MV-4-11 (cell line): ENCODE data around the gene VWA3B.
"Not testable (repeated sequence)": the region's sequence is repeated elsewhere in the genome, so short reads cannot be mapped to it uniquely, and the experiment has no call there.

Source experiments
- DNase-seq: peaks from one replicate; lab custom pipeline; 2025; lab: John Stamatoyannopoulos, UW

VWA3B gene

GRCh38 chr2:98253461-98254070 lies 166.6 kb downstream of the VWA3B start:
- no peak for DNase-seq

GRCh38 chr2:98254504-98255059 lies 167.6 kb downstream of the VWA3B start:
- no peak for DNase-seq

- DNase-seq, result no peak
Observed at GRCh38 chr2:98258906-98259305, 171.9 kb downstream of the VWA3B start.

- no peak for DNase-seq
Observed at GRCh38 chr2:98263362-98263761, 176.4 kb downstream of the VWA3B start.

GRCh38 chr2:98268225-98268624 lies 181.3 kb downstream of the VWA3B start:
- not testable (repeated sequence) for DNase-seq

DNA sequence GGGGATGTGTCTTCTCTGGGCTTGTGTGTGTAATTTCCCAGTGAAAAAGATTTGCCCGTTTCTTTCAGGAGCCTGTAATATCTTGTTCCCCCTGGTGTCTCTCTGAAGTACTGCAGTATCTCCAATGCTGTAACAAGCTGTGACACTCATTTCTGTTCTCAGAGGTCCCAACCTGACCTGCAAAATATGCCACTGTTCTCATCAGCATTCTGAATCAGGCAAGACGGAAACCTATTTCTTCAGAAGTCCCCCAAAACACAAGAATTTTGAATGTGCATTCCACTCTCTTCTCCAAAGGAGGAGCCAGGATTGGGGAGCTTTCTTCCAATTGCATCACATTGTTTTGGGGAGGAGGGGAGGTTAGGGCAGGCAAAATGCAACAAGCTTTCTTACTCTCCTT lies 182.3 kb downstream of the VWA3B start:
- peak; percentile 55 for DNase-seq

GRCh38 chr2:98269830-98270229 lies 182.9 kb downstream of the VWA3B start:
- no peak for DNase-seq

DNA sequence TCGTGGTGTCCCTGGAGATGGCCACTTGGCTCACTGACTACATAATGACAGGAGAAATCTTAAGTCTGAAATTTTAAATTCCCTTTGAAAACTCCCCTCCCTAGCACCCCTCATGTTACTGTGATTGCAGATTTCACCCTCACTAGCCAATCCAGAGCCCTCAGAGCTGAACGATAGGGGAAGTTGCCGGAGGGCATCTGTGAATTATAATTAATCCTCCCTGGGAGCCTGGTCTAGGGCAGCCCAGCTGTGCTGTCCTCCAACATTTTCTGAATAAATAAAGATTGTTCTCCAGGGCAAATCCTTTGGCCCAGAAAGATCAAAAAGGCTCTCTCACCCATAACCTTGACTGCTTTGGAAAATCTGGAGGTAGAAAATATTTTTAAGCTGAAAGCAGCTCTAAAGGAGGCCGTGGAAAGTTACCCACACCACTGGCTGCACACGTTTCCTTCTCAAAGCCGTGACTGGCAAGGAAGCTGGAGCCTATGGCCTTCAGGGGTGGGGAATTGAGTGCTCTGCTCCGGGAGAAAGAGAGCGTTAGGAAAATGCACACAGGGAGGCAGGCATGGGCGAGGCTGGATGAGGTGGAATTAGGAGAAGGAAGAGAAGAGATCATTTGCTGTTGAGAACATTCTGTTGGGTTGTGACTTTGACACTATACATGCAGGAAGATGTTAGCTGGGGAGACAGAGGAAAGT lies 190.3 kb downstream of the VWA3B start:
- DNase-seq, result no peak

DNA sequence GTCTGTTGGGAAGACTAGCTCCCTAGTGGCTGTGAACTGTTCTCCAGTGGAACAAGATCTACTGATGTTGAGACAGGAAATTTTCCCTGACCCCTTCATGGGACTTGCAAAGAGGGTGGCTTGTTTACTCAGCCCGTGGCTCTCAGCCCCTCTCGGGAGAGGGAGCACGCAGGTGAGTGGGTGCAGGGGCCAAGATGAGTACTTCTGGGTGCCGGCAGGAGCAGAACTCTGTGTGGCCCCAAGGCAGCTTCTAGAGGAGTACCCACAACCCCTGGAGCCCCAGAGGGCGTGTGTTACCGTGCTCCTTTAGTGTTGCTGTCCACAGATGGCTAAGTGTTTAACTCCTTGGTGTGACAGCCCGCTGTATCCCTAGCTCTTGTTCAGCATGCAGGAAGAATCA lies 191.1 kb downstream of the VWA3B start:
- no peak for DNase-seq

DNA sequence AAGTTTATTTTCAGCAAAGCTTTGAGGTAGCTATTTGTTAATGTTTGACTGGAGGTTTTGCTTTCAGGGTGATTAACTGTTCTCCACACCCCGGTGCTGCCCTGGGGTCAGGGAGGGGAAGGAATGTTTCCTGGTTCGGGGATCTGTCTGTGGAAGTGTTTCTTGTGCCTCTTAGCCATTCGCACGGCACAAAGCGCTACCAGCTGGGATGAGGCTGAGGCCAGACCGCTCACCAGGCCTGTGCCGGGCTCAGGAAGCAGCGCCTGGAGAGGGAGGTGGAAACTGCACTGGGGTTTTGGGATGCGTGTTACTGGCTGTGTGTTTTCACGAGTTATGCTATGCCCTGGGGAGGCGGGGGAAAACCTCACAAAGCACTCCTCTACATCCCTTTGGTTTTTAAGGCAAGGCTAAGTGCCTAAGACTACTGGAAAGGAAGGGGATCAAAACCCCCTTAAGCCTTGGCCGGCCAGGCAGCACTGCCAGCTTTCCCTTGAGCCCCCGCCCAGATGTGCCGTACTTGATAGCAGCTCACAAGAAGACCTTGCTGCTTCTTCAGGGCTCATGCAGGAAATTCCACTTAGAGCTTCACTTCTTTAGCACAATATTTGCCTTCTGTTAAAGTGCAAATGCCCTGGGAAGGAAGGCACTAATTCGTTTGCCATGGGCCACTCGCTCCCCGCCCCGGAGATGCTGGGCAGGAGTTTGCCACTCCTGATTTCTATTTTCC lies 193.6 kb downstream of the VWA3B start:
- DNase-seq, result no peak

DNA sequence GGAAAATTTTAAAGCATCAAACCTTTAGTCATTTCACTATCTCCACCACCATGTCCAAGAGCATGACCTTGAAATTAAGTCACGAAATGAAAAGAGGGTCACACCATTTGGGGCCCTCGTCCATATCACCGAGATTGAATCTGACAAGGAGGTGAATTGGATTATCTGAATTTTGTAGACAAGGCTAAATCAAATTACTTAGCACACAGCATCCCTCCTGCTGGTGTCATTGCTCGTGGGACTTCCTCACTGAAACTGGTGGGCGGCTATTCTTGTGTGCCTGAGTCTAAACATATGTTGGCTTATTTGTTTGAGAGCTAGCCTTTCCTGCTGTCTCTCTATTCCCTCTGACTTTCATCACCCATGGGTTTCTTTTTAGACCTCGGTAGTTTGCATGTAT lies 194.6 kb downstream of the VWA3B start:
- DNase-seq, result no peak

GRCh38 chr2:98282109-98282508 lies 195.1 kb downstream of the VWA3B start:
- no peak for DNase-seq

- DNase-seq, result no peak
Observed at GRCh38 chr2:98293030-98293429, 206.1 kb downstream of the VWA3B start.

- DNase-seq, result no peak
Observed at GRCh38 chr2:98293931-98294687, 207.1 kb downstream of the VWA3B start.

- DNase-seq, result no peak
Observed at GRCh38 chr2:98294711-98295110, 207.7 kb downstream of the VWA3B start.

DNA sequence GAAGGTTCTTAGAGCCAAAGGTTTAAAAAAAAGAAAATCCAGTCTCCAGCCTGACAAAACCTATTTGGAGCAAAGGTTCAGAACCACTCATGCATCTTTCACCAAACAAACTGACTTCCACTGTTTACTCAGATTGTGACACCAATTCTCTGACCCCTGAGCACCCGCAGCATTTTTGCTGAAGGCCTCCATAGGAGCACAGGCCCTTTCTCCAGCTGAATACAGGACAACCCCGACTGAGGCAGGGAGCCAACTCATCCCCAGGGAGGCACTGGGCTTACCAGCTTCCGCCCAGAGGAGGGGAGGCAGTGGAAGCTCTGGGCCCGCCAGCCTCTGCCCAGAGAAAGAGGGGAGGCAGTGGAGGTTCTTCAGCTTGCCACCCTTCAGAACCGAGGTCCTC lies 208.3 kb downstream of the VWA3B start:
- DNase-seq, result no peak

DNA sequence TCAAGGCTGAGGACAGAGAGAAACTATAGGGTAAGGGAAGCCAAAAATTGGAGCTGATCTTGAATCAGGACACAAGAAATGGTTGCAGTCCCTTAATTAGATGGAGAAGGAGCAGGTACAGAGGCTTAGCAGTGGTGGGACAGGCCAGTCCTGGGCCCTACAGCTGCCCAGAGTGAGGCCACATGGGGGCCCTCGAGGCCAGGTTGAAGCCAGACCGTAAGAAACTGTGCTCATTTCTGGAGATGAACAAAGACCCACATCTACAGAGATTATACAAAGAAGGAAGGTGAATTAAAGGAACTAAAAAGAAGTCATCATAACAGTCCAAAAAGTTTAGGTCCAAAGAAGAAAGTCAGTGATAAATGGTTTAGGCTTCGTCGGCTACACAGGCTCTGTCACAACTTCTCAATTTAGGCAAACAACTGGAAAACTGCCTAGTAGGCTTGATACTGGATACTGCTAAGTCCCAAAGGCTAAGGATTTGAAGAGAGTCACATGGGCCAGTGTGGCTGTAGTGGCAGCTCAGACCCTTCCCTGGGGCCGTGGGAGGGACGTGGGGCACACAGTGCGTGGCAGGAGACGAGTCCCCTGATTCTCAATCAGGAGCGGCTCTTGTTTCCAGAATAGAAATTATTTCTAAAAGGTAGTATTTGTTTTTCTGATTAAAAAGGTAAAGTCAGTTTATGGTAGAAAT lies 208.9 kb downstream of the VWA3B start:
- no peak for DNase-seq

GRCh38 chr2:98296440-98296839 lies 209.5 kb downstream of the VWA3B start:
- no peak for DNase-seq

DNA sequence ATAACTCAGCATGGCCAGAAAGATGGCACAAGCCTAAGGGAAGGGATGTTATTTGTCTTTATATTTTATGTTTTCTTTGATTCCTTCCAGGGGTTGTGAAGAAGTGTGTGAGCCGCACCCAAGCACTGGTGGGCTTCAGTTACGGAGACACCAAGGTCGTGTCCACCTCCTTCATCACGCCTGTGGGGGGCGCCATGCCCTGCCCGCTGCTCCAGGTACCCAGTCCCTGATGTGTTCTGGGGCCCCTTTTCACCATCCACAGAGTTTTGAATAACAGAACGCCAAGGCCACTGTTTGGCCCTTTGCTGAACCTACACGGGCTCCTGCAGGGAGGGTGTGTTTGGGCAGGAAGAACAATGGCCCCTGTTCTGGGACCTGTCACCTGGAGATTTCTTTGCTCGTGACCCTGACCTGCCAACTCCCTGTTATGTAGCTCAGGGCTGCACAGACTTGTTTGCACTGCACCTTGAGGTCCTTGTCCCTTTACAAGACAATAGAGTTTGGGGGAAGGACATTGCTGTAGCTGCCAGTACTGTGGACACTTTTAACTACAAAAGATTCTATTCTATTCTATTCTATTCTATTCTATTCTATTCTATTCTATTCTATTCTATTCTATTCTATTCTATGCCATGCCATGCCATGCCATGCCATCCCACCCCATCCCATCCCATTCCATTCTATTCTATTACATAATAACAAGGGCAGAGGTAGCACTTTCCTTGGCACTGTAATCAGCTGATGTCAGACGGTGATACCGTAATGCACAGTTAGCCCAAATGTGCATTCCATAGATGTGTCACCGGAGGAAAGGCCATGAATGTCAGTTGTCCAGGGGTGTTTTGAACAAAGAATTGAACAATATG lies 211.1 kb downstream of the VWA3B start:
- DNase-seq, result no peak

DNA sequence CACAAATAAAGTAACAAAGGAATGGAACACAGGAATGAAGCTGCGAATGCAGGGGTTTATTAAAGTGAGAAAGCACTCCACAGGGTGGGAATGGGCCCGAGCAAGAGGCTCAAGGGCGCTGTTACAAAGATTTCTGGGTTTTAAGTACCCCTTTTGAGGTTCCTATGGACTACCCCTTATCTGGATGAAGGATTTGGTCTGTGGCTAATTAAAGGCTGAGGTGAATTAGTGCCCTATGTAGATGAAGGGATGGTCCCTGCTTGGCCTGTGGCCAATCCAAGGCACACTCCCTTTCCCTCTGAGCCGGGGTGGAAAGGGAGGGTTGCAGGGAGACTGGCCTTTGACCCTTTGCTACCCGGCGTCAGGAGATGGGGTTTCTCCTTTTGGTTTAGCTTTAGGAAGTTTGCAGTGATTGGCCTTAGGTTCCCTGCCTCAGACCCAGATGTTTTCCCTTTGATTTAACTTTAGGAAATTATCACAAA lies 211.8 kb downstream of the VWA3B start:
- DNase-seq, result no peak
